HG03575 (cell line): ENCODE measurements around the gene ZNF142.

Source experiments
- ATAC-seq: cut with Tn5 transposase; IDR thresholded peaks from one replicate; pipeline ENCODE4 v1.9.1; 2021; ENCODE audit not compliant: unreplicated experiment, insufficient number of reproducible peaks, low FRiP score; ENCODE audit errors: extremely low read depth

ZNF142 gene

DNA sequence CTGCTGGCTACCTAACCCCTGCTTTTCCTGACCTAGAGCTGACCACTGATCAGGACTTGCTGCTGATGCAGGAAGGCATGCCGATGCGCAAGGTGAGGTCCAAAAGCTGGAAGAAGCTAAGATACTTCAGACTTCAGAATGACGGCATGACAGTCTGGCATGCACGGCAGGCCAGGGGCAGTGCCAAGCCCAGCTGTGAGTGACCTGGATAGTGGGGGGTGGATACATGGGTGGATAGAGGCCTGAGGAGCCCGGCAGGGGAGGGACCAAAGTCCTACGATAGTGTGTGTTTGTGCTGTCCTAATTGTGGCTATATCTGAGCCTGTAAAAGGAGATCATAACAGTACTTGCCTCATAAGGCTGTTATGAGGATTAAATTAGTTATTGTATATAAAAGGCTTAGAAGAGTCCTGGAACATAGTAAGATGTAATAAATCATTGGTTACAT, 43.5 kb downstream of the ZNF142 start:
- no peak for ATAC-seq

GRCh38 chr2:218607436-218608115, 51.8 kb downstream of the ZNF142 start, which contains the start of gene PLCD4:
TSS of gene PLCD4 (plus strand) at chr2:218607899. CDS start at chr2:218615740, 7,841 bp downstream.
- no peak for ATAC-seq

DNA sequence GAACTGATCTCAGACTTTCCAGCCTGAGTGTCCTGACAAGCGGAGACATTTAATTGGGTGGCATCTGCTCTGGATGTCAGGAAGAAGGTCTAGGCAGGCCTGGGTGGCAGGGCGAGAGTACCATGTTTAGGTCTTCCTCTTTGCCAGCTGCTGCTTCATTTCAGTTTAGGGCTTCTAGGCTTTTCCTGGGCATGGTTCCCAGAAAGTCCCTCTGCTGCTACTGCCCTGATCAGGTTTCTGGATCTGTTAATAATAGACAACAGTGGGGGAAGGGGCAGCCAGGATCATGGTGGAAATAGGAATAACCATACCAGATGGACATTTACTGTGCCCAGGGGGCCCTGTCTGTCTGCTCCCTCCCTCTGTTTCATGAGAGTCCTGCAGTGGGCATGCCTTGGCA, 54.0 kb downstream of the ZNF142 start:
- ATAC-seq, result no peak
